BJ (cell line): ENCODE results near the gene S100A8. TPM values are rescaled to one million over a fixed set of nuclear protein-coding genes. Genes with fewer than 3 reads are reported as not detected.

Experiments used
- CTCF ChIA-PET: fragments of 350-600 bp; formaldehyde crosslinking; extraction: SDS; loops from one replicate; lab custom pipeline; 2021; ENCODE audit warnings: antibody characterized with exemption, inconsistent platforms; lab: Yijun Ruan, JAX
- POLR2A ChIA-PET: fragments of 300-600 bp; sonication (Branson Sonifier 250); formaldehyde crosslinking; extraction: SDS; loops from one replicate; lab custom pipeline; 2021; ENCODE audit warnings: antibody characterized with exemption; lab: Charles Lee
- DNase-seq: peaks from one replicate; pipeline ENCODE4 v3.0.0-alpha.2; 2011; ENCODE audit warnings: low read depth
- H3K27me3 ChIP-seq: 2 replicates; pipeline ENCODE4 v1.6.0; 2011; ENCODE audit warnings: low read length; ENCODE audit not compliant: control insufficient read depth, insufficient read depth
- H3K36me3 ChIP-seq: 2 replicates; pipeline ENCODE4 v1.5.1; 2011; ENCODE audit warnings: low read length; ENCODE audit not compliant: control insufficient read depth, insufficient read depth
- H3K4me3 ChIP-seq: 2 replicates; pipeline ENCODE4 v1.5.1; 2011; ENCODE audit warnings: low read depth, mild to moderate bottlenecking, control low read depth, low read length
- CTCF ChIP-seq: IDR thresholded peaks from 2 replicates; pipeline ENCODE4 v1.5.1; 2011; ENCODE audit warnings: low read depth, mild to moderate bottlenecking, control low read depth, inconsistent platforms, low read length, moderate library complexity; ENCODE audit not compliant: insufficient read depth
- polyA plus RNA-seq: library from polyadenylated mRNA; depleted of rRNA; stranded (reverse); fragments of >200 nt; gene quantifications from 2 replicates; pipeline ENCODE4 v1.2.3, GENCODE V29; 2011

S100A8 gene
- polyA plus RNA-seq, 1 experiment = not detected

DNA sequence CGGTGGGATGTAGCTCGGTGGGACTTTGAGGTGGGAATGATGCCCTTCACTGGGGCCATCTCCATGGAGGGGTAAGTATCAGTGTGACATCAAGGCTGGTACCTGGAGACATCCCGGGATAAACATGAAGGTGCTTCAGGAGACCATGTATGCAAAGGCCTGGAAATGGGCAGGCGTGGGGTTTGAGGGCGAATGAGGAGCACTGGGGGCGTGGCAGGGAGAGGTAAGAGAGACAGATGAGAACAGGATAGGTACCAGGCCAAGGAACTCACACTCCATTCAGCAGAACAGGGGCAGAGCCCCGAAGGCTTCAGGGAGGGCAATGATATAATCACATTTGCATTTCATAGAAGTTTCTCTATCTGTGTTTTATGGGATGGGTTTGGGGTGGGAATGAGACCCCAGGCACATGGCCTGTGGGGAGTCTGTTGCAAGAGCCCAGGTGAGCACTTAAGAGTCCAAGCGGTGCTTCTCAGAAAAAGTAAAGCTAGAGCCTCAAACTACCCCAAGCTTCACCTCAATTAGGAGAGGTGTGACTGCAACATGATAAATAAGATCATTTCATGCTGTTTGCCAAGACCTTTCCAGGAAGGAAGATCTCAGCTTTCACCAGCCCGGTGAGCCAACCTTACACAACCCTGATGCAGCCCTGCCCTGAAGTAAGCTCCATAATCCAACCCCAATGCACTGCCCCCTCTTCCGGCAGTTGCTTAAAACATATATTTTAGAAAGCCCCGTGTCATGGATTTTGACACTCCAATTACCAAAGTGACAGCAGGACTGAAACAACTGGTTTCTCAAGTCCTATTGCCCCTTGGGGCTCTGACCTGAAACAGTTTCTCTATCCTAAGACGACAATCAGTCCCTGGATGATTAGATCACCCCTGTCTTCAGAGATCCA, 25.9 kb downstream of the S100A8 start:
- Histone ChIP-seq H3K4me3 (no peak overlapping the region), H3K27me3 (peaks cover 6% of the 10 kb centered on the region), H3K36me3 (no peaks in the 10 kb centered on the region)
- no peak for TF ChIP-seq CTCF
- CTCF ChIA-PET = interaction anchor here (1.6 to 2.4 kb wide), 2 partner anchors 12 to 130 kb away, joined by 5 to 12 read pairs; no protein-coding TSS in a partner anchor
- POLR2A ChIA-PET = no interaction called here
- no peak for DNase-seq

- no peak for TF ChIP-seq CTCF
- no peak for DNase-seq
- ChIA-PET POLR2A (no interaction called here), CTCF (interaction anchor here (2.4 kb wide), 1 partner anchor 11 kb away, joined by 12 read pairs; no protein-coding TSS in a partner anchor)
- Histone ChIP-seq H3K4me3 (no peak overlapping the region), H3K27me3 (peaks cover 4% of the 10 kb centered on the region), H3K36me3 (no peaks in the 10 kb centered on the region)
These were observed 26.7 kb downstream of the S100A8 start for GRCh38 chr1:153364156-153364555.

DNA sequence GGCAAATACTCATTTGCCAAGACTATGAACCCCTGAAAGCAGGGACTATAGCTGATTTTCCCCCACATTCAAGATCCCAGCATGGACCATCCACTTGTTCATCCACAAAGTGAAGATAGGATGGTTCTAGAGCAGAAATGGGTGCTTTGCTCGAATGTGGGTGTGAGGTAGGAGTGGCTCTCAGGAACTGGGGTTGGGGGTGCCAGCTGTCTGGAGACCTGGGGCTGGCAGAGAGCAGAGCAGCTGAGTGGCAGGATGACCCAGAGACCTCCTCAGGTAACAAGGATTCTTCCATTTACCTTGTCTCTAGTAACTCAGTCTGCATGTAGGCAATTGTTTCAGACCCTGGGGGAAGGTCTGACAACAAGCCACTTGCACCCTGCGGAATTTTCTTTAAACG, 27.2 kb downstream of the S100A8 start:
- TF ChIP-seq CTCF = no peak
- Histone ChIP-seq H3K36me3 (no peaks in the 10 kb centered on the region), H3K27me3 (peaks cover 4% of the 10 kb centered on the region), H3K4me3 (no peak overlapping the region)
- DNase-seq = no peak
- CTCF ChIA-PET = interaction anchor here (2.4 to 17.9 kb wide), 2 partner anchors 10 to 132 kb away, joined by 12 to 404 read pairs; no protein-coding TSS in a partner anchor
- POLR2A ChIA-PET = no interaction called here

GRCh38 chr1:153362187-153362775, 28.6 kb downstream of the S100A8 start:
- CTCF ChIA-PET = interaction anchor here (1.1 to 17.9 kb wide), 2 partner anchors 10 to 134 kb away, joined by 8 to 404 read pairs; no protein-coding TSS in a partner anchor
- no peak for TF ChIP-seq CTCF
- POLR2A ChIA-PET = no interaction called here
- Histone ChIP-seq H3K4me3 (no peak overlapping the region), H3K36me3 (no peaks in the 10 kb centered on the region), H3K27me3 (peaks cover 4% of the 10 kb centered on the region)
- DNase-seq = no peak
